Activated T-helper 9 cell treated with anti-CD3 and anti-CD28 coated beads, Interleukin-2, amount 50 U/mL, for 16 hours (primary cell): Measurements from ENCODE around the gene SURF2.
"Not testable (repeated sequence)": the region's sequence is repeated elsewhere in the genome, so short reads cannot be mapped to it uniquely, and the experiment has no call there.

Source experiments
- DNase-seq: peaks from one replicate; pipeline ENCODE4 v3.0.0-alpha.2; 2020; ENCODE audit warnings: low read depth

SURF2 gene

DNA sequence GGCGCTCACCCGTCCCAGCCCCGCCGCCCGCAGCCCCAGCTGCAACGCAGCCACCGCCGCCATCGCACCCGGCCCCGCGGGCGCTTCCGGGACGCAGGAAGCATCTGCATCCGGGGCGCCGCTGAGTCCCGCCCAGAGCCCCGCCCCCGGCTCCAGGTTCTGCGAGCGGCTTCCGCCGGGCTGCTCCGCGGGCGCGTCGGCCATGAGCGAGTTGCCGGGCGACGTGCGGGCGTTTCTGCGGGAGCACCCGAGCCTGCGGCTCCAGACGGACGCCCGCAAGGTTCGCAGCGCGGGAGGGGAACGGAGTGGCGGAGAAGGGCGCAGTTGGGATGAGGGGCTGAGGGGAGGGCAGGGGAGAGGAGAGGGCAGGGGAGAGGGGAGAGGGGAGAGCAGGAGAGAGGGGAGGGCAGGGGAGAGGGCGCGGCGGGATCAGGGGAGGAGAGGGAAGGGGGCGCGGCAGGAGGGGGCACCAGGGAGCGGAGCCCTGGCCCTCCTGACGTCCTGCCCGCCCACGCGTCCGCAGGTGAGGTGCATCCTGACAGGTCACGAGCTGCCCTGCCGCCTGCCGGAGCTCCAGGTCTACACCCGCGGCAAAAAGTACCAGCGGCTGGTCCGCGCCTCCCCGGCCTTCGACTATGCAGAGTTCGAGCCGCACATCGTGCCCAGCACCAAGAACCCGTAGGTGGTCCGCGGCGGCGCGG, at the start of gene SURF2, which contains the start of gene SURF1:
Gene SURF2 (plus strand): TSS at position 160 of the 701 bp plus-strand sequence. CDS start 43 bp downstream, at position 203.
Gene SURF1 (minus strand): TSS at position 97 of the 701 bp plus-strand sequence. CDS start 34 bp downstream, at position 63.
- DNase-seq: peak; percentile 88

DNA sequence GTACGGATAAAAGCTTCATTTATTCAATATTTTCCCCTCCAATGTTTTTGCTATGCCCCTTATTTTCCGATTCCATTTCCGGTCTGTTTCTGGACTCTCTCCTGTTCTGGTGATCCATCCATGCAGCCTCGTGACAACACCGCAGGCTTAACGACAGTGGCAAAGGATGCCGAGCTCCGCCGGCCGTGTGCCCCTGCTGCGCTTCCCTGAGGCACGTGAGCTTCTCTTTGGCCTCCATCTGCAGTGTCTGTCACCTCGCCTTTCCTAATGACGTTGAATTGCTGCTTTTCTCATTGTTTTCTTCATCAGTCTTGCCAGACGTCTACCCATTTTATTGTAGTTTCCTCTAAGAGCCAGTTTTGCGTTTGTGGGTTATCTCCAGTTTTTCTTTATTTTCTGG, 49.0 kb upstream of the SURF2 start:
- no peak for DNase-seq

GRCh38 chr9:133309608-133310007, 46.7 kb upstream of the SURF2 start:
- no peak for DNase-seq

DNA sequence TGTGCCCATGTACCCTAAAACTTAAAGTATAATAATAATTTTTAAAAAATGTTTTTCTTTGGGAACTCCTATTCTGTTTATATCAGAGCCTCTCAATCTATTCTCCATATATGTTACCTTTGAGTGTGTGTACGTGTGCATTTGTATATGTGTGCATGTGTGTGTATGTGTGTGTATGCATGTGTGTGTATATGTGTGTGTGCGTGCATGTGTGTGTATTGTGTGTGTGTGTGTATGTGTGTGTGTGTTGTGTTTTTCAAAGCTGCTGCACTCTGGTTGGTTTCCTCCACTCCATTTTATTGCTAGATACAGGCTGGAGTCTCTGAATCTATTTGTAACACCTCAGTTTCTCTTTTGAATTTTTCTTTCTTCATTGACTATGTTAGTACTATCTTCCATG, 40.4 kb upstream of the SURF2 start:
- DNase-seq: no peak

GRCh38 chr9:133317551-133317950, 38.8 kb upstream of the SURF2 start:
- DNase-seq: not testable (repeated sequence)

DNA sequence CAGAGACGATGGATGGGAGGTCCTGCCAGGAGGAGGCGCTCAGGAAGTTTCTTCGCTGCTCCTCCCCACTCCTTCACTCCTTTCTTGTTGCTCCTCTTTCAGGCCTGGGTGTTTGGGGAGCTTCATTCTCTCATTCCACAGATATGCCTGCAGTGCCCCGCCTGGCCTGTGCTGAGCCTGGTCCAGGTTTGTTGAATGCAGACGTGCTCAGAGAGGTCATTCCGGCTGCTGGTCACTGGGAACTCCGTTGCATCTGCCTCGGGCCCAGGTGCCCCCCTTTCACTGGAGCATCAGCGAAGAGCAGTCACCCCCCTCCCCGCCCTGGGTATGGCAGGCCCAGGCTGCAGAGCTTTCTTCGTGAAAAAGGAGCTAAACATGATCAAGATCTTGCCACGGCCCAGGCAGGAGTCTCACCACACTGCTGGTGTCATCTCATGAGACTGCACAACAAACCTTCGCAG, 35.9 kb upstream of the SURF2 start:
- no peak for DNase-seq

- DNase-seq: no peak
Measured at GRCh38 chr9:133321411-133321935, 34.9 kb upstream of the SURF2 start.

DNA sequence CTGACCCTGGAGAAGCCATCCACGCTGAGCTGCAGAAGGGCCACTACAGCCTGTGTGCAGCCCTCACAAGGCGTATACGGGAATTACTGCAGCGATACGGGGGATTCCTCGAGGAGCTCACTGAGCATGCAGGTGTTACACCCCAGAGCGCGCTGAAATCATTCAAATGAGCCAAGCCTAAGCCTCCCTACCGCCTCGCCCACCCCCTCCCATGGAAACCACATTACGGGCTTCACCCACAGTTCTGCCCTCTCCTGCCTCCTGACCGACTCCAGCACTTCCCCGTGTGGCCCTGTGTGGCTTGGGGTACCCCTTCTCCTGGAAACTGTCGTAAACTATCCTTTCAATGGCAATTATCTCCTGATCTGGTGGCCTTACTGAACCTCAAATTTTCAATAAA, 33.6 kb upstream of the SURF2 start:
- DNase-seq: no peak

DNA sequence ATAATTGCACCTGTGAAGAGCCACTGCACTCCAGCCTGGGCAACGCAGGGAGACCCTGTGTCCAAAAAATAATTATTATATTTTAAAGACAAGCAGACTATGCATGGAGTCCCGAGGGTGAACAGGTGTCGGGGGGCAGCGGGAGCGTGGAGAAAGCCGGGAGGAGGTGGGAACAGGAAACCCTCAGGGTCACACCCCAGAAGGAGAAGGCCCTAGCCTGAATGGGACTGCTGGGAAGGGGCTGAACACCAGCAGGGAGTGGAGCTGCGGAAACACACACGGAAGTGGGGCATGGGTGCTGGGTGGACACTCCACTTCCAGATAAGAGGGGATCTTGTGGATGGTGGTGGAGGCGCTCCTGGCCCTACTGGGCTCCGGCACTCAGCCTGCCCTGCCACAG, 33.1 kb upstream of the SURF2 start:
- DNase-seq: no peak

- no peak for DNase-seq
Measured at GRCh38 chr9:133323991-133324703, 32.2 kb upstream of the SURF2 start.

GRCh38 chr9:133327021-133327420, 29.3 kb upstream of the SURF2 start:
- not testable (repeated sequence) for DNase-seq

DNA sequence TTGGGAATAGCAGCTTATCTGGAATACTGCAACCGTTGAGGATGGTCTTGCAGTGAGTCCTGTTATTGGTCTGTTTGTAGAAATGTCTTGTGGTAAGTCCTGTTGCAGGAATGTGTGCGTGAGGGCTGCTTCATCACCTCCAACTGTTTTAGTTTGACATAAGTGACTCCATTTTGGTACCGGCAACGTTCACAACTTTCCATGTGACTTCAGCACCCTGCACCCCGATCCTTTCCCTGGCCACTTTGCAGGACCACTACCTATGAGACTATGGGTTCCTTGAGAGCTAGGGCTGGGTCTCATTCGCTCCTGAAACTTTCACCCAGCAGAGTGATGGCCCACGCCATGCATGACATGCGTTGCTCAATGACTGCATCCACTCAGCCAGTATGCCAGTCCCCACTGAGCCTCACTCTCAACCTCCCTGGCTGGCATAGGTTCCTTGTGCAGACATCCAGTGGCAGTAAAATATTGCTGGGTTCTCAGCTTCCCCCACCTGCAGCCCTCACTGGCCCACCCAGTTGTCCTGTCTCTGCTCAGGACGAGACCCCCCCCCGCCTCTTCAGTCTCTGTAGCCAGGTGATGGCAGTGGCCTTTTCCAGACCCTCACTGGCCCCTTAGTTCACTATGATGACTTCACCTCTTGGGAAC, 28.4 kb upstream of the SURF2 start:
- DNase-seq: no peak

GRCh38 chr9:133329306-133330156, 26.8 kb upstream of the SURF2 start:
- DNase-seq: not testable (repeated sequence)

DNA sequence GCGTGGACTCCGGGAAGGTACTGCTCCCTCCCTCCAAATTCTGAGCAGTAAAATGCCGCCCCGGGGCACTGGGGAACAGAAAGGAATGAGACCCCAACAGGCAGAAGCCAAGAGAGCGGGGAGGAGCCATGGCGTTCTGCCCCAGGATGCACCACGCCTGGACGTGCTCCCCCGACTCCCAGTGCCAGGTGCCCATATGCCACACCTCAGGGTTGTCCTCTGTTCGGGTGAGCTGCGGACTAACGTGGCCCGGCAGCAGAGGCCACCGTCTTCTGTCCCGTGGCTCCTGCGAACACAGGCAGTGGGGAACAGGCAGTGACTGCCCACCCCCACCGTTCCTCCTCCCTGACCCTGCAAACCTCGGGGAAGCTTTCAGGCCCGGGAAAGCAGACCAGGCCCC, 25.1 kb upstream of the SURF2 start:
- no peak for DNase-seq

- DNase-seq: no peak
Measured at GRCh38 chr9:133331641-133332380, 24.5 kb upstream of the SURF2 start.

DNA sequence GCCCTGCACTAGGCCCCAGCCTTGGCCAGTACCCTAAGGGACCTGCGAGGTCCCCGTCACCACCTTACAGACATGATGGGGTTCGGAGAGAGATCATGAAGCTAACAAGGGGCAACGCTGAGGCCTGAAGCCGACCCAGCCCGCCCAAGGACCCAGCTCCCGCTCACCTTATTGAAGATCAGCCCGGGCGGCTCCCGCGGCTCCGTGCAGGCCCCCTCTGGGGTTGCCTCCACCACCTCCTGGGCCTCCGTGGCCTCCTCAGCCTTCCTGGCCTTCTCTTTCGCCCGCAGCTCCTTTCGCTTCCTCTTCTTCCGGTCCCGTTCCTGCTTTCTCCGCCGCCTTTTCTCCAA, 24.0 kb upstream of the SURF2 start:
- no peak for DNase-seq

GRCh38 chr9:133333011-133333410, 23.3 kb upstream of the SURF2 start:
- DNase-seq: no peak

DNA sequence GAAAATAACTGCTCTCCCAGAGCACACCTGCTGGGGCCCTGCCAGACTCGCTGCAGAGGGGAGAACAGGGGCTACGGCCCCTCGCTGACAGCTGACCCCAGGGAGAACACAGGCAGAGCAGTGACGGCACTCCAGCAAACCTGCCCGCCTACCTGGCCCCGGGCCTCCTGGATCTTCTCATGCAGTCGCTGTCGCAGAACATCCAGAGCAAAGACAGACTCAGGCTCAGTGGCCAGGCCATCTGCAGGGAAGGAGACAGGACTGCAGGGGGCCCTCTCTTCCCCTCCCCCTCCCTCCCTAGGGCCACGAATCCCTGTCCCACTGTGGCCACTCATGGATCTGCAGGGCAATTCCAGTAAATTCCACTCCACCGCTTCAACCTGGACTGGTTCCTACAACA, 22.8 kb upstream of the SURF2 start:
- no peak for DNase-seq

GRCh38 chr9:133334161-133334560, 22.2 kb upstream of the SURF2 start:
- no peak for DNase-seq

- DNase-seq: not testable (repeated sequence)
Measured at GRCh38 chr9:133334888-133335287, 21.5 kb upstream of the SURF2 start.
